OCI-LY7 (cell line): ENCODE results near the gene CCT7. TPM values are rescaled to one million over a fixed set of nuclear protein-coding genes. Genes with fewer than 3 reads are reported as not detected.
"Not testable (repeated sequence)": the region's sequence is repeated elsewhere in the genome, so short reads cannot be mapped to it uniquely, and the experiment has no call there.

Experiments
- BruUV-seq: library from RNA; stranded (reverse); fragments of 400-500 nt; replicated peaks from 2 replicates; lab custom pipeline; 2021; lab: Mats Ljungman, UMichigan
- CTCF ChIA-PET: fragments of 300-600 bp; sonication (Branson Sonifier 250); formaldehyde crosslinking; loops from one replicate; lab custom pipeline; 2022; ENCODE audit warnings: antibody characterized with exemption; ENCODE audit not compliant: unreplicated experiment; lab: Charles Lee
- POLR2A ChIA-PET: fragments of 300-600 bp; sonication (Branson Sonifier 250); formaldehyde crosslinking; loops from one replicate; lab custom pipeline; 2022; ENCODE audit warnings: antibody characterized with exemption; lab: Charles Lee
- DNase-seq: peaks from one replicate; pipeline ENCODE4 v3.0.0-alpha.2; 2015; ENCODE audit warnings: low spot score
- H2AFZ ChIP-seq: fragments of 200-600 bp; sonication (generic), shearing (Covaris generic); 2 replicates; pipeline ENCODE4 v1.6.1; 2014; ENCODE audit warnings: mild to moderate bottlenecking, antibody characterized with exemption, low read length, moderate library complexity
- H3K27ac ChIP-seq: fragments of 200-600 bp; sonication (generic); 2 replicates; pipeline ENCODE4 v1.5.1; 2014; ENCODE audit warnings: mixed run types, low read depth, mild to moderate bottlenecking, moderate library complexity, low read length, inconsistent platforms; ENCODE audit not compliant: poor library complexity, severe bottlenecking
- H3K36me3 ChIP-seq: fragments of 200-600 bp; sonication (generic); 2 replicates; pipeline ENCODE4 v1.6.1; 2014; ENCODE audit warnings: mild to moderate bottlenecking, antibody characterized with exemption, low read length, moderate library complexity, mixed read lengths; ENCODE audit not compliant: insufficient read depth
- H3K4me1 ChIP-seq: fragments of 200-600 bp; sonication (generic); 2 replicates; pipeline ENCODE4 v1.5.1; 2014; ENCODE audit warnings: mild to moderate bottlenecking, low read length; ENCODE audit not compliant: insufficient read depth, poor library complexity, severe bottlenecking
- H3K4me2 ChIP-seq: fragments of 200-600 bp; sonication (generic); 2 replicates; pipeline ENCODE4 v1.6.1; 2014; ENCODE audit warnings: mild to moderate bottlenecking, low read length
- H3K4me3 ChIP-seq: fragments of 200-600 bp; sonication (generic); 2 replicates; pipeline ENCODE4 v1.5.1; 2014; ENCODE audit warnings: mild to moderate bottlenecking, low read depth, low read length; ENCODE audit not compliant: poor library complexity, severe bottlenecking
- H3K79me2 ChIP-seq: fragments of 200-600 bp; sonication (generic); 2 replicates; pipeline ENCODE4 v1.6.1; 2016; ENCODE audit warnings: low read depth, mild to moderate bottlenecking, low read length, moderate library complexity, mixed read lengths; ENCODE audit not compliant: insufficient read depth
- H3K9me2 ChIP-seq: fragments of 200-600 bp; sonication (generic); 2 replicates; pipeline ENCODE4 v1.6.1; 2016; ENCODE audit warnings: mild to moderate bottlenecking, low read length, mixed read lengths; ENCODE audit not compliant: insufficient read depth
- H3K9me3 ChIP-seq: fragments of 200-600 bp; sonication (generic); 2 replicates; pipeline ENCODE4 v1.6.1; 2014; ENCODE audit warnings: mild to moderate bottlenecking, mixed run types, low read length, mixed read lengths
- H4K20me1 ChIP-seq: fragments of 200-600 bp; sonication (generic); 2 replicates; pipeline ENCODE4 v1.6.1; 2014; ENCODE audit warnings: mild to moderate bottlenecking, antibody characterized with exemption, low read length, moderate library complexity, mixed read lengths; ENCODE audit not compliant: insufficient read depth
- CTCF ChIP-seq: fragments of 200-600 bp; sonication (generic); conservative IDR thresholded peaks from 2 replicates; pipeline ENCODE4 v1.5.1; 2014; ENCODE audit warnings: mild to moderate bottlenecking, antibody characterized with exemption, low read length, moderate library complexity, mixed read lengths
- EZH2phosphoT487 ChIP-seq: fragments of 200-600 bp; sonication (generic); IDR thresholded peaks from 2 replicates; pipeline ENCODE4 v1.6.1; 2018; ENCODE audit warnings: low read depth, borderline replicate concordance, mild to moderate bottlenecking, mixed run types, antibody characterized with exemption, low read length, moderate library complexity, mixed read lengths
- intact Hi-C: fragments of 100-400 bp; cut with micrococcal nuclease; formaldehyde crosslinking; loops from one replicate; pipeline ENCODE4 v1.10.0; 2022; ENCODE audit not compliant: unreplicated experiment
- total RNA-seq, 2 experiments: library from RNA; depleted of rRNA in 1 of 2; stranded (reverse); fragments of >200 nt in 1 of 2; shearing (Covaris generic) in 1 of 2; gene quantifications; 2 replicates each; pipeline ENCODE4 v1.2.3, GENCODE V29; 2014 to 2022

The CCT7 gene
- total RNA-seq, 2 experiments from 2014 or later: 334 to 347 TPM

DNA sequence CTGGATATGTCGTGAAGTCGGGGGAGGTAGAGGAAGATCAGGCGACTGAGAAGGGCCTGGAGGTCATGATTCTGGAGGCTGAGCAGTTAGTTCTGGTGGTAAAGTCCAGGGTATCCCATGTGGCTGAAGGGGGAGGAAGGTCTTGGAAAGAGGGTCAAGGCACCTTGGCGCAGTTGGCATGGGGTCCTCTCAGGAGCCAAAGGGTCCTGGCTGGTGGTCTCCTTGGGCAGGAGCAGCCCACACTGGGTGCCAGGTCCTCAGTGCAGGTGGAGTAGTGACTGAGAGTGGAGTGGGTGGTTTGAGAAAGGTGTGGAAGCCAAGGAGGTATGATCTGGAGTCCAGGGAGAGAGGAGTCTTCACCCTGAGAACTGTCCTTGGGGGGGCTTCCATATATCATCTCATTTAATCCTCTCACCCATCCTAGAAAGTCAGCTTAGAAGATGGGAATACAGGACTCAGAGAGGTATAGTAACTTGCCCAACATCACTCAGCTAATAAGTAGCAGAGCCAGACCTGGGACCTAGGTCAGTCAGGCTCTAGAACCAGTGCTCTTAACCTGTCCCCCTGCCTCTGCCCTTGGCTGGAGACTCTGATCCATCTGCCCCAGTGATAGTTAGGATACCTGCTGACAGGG lies 25.7 kb downstream of the CCT7 start:
- Histone ChIP-seq H3K9me2 (no peaks in the 10 kb centered on the region), H3K9me3 (no peaks in the 10 kb centered on the region), H2AFZ (no peak overlapping the region), H3K79me2 (no peaks in the 10 kb centered on the region), H3K4me2 (no peak overlapping the region), H3K4me3 (no peak overlapping the region), H4K20me1 (no peaks in the 10 kb centered on the region), H3K36me3 (peaks cover 84% of the 10 kb centered on the region), H3K27ac (no peak overlapping the region), H3K4me1 (no peaks in the 10 kb centered on the region)
- ChIA-PET POLR2A (no interaction called here), CTCF (no interaction called here)
- intact Hi-C loops: loop anchor here (2.0 kb wide), 1 partner anchor 47 kb away; no protein-coding TSS in a partner anchor
- no peak for TF ChIP-seq CTCF
- no peak for TF ChIP-seq EZH2phosphoT487
- no peak for DNase-seq
- BruUV-seq: no TSS peak

DNA sequence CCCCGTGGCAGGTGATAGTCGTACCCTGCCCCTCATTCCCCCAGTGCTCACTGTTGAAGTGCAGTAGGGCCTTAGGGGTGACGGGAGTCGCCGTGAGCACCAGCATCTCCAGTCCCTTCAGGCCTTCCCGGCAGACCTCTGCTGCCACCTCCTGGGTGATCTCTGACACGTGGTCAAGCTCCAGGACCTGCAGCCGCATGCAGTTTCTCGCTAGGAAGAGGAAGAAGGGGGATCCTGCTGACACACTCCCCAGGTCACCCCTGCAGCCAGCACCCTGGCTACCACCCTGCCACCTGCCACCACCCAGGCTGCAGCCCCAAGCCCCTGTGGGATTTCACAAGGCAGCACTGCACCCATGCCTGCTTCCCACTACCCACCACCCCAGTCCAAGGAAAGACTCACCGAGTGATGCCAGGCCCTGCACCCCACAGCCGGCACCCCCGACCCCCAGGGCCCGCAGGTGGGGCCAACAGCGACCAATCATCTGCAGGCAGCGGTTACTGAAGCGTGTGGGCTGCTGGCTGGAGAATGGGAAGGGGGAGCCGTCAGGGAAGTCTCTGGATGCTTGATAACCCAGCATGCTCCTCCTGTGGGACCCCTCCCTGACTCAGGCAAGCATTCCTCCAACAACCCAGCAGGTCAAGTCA lies 26.4 kb downstream of the CCT7 start:
- no peak overlapping the region for H2AFZ ChIP-seq
- intact Hi-C loops: loop anchor here (2.0 kb wide), 1 partner anchor 48 kb away; no protein-coding TSS in a partner anchor
- H3K36me3 ChIP-seq: peaks cover 82% of the 10 kb centered on the region
- no peak overlapping the region for H3K4me3 ChIP-seq
- no peaks in the 10 kb centered on the region for H3K4me1 ChIP-seq
- H3K27ac ChIP-seq: no peak overlapping the region
- TF ChIP-seq CTCF (peak; percentile 60), EZH2phosphoT487 (no peak)
- POLR2A ChIA-PET: no interaction called here
- H3K79me2 ChIP-seq: no peaks in the 10 kb centered on the region
- BruUV-seq: no TSS peak
- no peaks in the 10 kb centered on the region for H3K9me3 ChIP-seq
- H3K4me2 ChIP-seq: no peak overlapping the region
- no peaks in the 10 kb centered on the region for H4K20me1 ChIP-seq
- CTCF ChIA-PET: no interaction called here
- H3K9me2 ChIP-seq: no peaks in the 10 kb centered on the region
- peak; percentile 48 for DNase-seq

- no peaks in the 10 kb centered on the region for H3K9me2 ChIP-seq
- no peaks in the 10 kb centered on the region for H4K20me1 ChIP-seq
- H3K36me3 ChIP-seq: peaks cover 86% of the 10 kb centered on the region
- H3K79me2 ChIP-seq: 0 out of 2 replicates have a peak, but pooled peaks cover 2% of the 10 kb centered on the region
- POLR2A ChIA-PET: no interaction called here
- no peaks in the 10 kb centered on the region for H3K4me1 ChIP-seq
- intact Hi-C loops: no loop called here
- no peaks in the 10 kb centered on the region for H3K9me3 ChIP-seq
- no peak overlapping the region for H3K4me2 ChIP-seq
- H3K27ac ChIP-seq: no peak overlapping the region
- no peak overlapping the region for H2AFZ ChIP-seq
- BruUV-seq: no TSS peak
- TF ChIP-seq EZH2phosphoT487: no peak
- CTCF ChIA-PET: interaction anchor here (0.9 kb wide), 1 partner anchor 44 kb away, joined by 3 read pairs; no protein-coding TSS in a partner anchor
- DNase-seq: no peak
- H3K4me3 ChIP-seq: no peak overlapping the region
These were observed 28.1 kb downstream of the CCT7 start for GRCh38 chr2:73262108-73262651.

DNA sequence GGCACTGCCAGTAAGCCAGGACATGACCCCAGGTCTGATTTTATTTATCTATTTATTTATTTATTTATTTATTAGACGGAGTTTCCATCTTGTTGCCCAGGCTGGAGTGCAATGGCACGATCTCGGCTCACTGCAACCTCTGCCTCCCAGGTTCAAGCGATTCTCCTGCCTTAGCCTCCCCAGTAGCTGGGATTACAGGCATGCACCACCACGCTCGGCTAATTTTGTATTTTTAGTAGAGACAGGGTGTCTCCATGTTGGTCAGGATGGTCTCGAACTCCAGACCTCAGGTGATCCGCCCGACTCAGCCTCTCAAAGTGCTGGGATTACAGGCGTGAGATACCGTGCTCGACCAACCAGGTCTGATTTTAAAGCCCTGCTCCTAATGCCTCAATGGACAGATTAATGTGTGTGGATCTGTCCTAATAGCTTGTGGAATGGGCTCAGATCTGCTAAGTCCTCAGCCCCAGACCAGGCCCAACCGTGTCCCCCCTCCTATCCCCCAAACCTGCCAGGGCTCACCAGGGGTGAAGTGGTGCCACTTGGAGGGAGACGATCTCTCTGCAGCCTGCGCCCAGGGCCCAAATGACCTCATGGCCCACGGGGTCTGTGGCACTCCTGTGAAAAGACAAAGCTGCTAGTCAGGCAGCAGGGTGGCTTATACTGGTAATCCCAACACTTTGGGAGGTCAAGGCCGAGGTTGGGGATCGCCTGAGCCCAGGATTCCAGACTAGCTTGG lies 28.8 kb downstream of the CCT7 start:
- intact Hi-C loops, H3K27ac ChIP-seq, DNase-seq, H3K4me1 ChIP-seq, H3K9me3 ChIP-seq, H3K4me3 ChIP-seq, H2AFZ ChIP-seq, BruUV-seq, H3K4me2 ChIP-seq, H3K79me2 ChIP-seq, CTCF ChIA-PET, H4K20me1 ChIP-seq, POLR2A ChIA-PET, H3K9me2 ChIP-seq: not testable (repeated sequence)
- H3K36me3 ChIP-seq: peaks cover 87% of the 10 kb centered on the region
